Transverse colon (tissue), 4 donors: Measurements from ENCODE around the gene RBP5. TPM values are rescaled to one million over a fixed set of nuclear protein-coding genes. Genes with fewer than 3 reads are reported as not detected.

ENCODE experiments used
- DNase-seq: peaks from one replicate; pipeline ENCODE4 v3.0.0-alpha.2; 2019
- H3K27ac ChIP-seq, 4 donors: fragments of 200-600 bp; sonication (generic); 2 replicates each; pipeline ENCODE4 v1.5.1; 2016 to 2018; ENCODE audit warnings: inconsistent platforms in 4 of 4
- H3K27me3 ChIP-seq: fragments of 200-600 bp; sonication (generic); 2 replicates; pipeline ENCODE4 v1.5.1; 2017; ENCODE audit warnings: inconsistent platforms
- H3K36me3 ChIP-seq, 4 donors: fragments of 200-600 bp; sonication (generic); 2 replicates each; pipeline ENCODE4 v1.5.1; 2017 to 2019; ENCODE audit warnings: inconsistent platforms in 4 of 4
- H3K4me1 ChIP-seq, 4 donors: fragments of 200-600 bp; sonication (generic); 2 replicates each; pipeline ENCODE4 v1.5.1; 2017 to 2020; ENCODE audit warnings: inconsistent platforms in 4 of 4
- H3K4me3 ChIP-seq, 4 donors: fragments of 200-600 bp; sonication (generic); 1 replicate in 1 of 4; 2 replicates in 3 of 4; pipeline versions ENCODE4 v1.5.1 to v1.6.1; 2017 to 2019; ENCODE audit warnings: inconsistent platforms in 4 of 4
- H3K9me3 ChIP-seq, 2 donors: fragments of 200-600 bp; sonication (generic); 2 replicates each; pipeline ENCODE4 v1.5.1; 2017 to 2019; ENCODE audit warnings: inconsistent platforms in 2 of 2
- EP300 ChIP-seq: sonication (generic); formaldehyde crosslinking; IDR thresholded peaks from one replicate; pipeline ENCODE4 v1.6.1; 2017; ENCODE audit warnings: antibody characterized with exemption, low read depth
- POLR2A ChIP-seq: fragments of 450-650 bp; IDR thresholded peaks from one replicate; pipeline ENCODE4 v1.6.1; 2016; ENCODE audit warnings: antibody characterized with exemption, mild to moderate bottlenecking, moderate library complexity
- POLR2AphosphoS5 ChIP-seq, 3 donors: sonication (generic); formaldehyde crosslinking; IDR thresholded peaks; one replicate each; pipeline ENCODE4 v1.6.1; 2016; ENCODE audit warnings: antibody characterized with exemption in 3 of 3
- WGBS, 2 donors: methylation state at CpG; one replicate each; pipeline ENCODE4 v1.1.5; 2018; ENCODE audit warnings: low coverage in 1 of 2; 5-methylcytosine and 5-hydroxymethylcytosine counted together
- in situ Hi-C, 4 donors: fragments of 200-750 bp; cut with MboI; loops; one replicate each; pipeline versions ENCODE4 v1.15.0 to v1.15.1; 2017; ENCODE audit warnings: low sequenced_read_pairs in 3 of 4, low pct_ligation_motif_present in 1 of 4, low pct_unique_long_range_greater_than_20kb in 1 of 4
- intact Hi-C: fragments of 100-400 bp; cut with DNase I; formaldehyde crosslinking; loops from one replicate; pipeline ENCODE4 v1.15.1; 2023; ENCODE audit warnings: low total_unique reads
- total RNA-seq, 4 donors: library from RNA; depleted of rRNA; stranded (reverse); fragments of >200 nt; gene quantifications; one replicate each; pipeline ENCODE4 v1.1.0, GENCODE V29; 2016
- TF ChIP-seq, protein P1 (sequence below), 5 experiments: fragments of 200-600 bp in 3 of 5; fragments of 450-650 bp in 2 of 5; sonication (generic) in 3 of 5; IDR thresholded peaks; 1 replicate in 2 of 5; 2 replicates in 3 of 5; pipeline ENCODE4 v1.5.1; 2016 to 2017; ENCODE audit warnings: antibody characterized with exemption in 5 of 5, inconsistent platforms in 3 of 5, mild to moderate bottlenecking in 2 of 5, moderate library complexity in 1 of 5

Gene RBP5
- total RNA-seq, 4 donors from 2014 or later = 0.55 to 3.0 TPM; not detected in 2

DNA sequence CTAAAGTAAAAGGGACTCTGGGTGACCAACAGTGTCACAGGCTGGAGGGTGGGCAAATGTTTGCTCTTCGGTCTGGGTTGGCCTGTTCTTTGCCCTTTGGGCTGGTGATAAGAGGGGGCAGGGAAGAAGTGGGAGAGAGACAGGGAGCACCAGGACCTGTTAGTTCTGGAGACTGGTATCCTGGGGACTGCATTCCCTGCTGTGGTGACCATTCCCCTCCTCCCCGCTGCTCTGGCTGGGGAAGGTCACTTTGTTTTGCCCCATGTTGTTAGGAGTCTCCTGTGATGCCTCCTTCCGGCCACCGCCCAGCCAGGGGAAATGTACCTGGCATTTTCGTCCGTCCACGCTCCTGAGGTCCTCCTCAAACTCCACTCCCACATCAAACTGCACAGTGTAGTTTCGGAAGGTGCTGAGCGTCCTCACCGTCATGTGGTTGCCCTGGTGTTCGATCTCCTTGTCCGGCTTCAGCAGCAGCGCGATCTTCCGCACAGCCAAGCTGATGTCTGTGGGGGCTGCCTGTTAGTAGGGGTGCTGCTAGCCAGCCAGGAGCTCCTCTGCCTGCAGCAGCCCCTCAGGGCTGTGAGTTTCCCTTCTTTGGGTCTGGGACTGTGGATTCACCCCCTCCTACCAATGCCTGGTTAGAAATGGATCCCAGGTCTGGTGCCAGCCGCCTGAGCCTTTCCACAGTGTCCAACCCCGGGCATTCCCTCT lies 618 bp downstream of the RBP5 start:
- no peak for DNase-seq
- no peaks in the 10 kb centered on the region for H3K9me3 ChIP-seq
- peaks cover 10 to 28% (median 18%) of the 10 kb centered on the region in 4 donors for H3K4me1 ChIP-seq
- H3K27me3 ChIP-seq = peaks cover 20% of the 10 kb centered on the region
- H3K36me3 ChIP-seq = no peaks in the 10 kb centered on the region
- TF ChIP-seq POLR2A (no peak), EP300 (no peak), POLR2AphosphoS5 (IDR thresholded peaks at IDR 0.05) (no peak)
- TF ChIP-seq, protein P1, sequence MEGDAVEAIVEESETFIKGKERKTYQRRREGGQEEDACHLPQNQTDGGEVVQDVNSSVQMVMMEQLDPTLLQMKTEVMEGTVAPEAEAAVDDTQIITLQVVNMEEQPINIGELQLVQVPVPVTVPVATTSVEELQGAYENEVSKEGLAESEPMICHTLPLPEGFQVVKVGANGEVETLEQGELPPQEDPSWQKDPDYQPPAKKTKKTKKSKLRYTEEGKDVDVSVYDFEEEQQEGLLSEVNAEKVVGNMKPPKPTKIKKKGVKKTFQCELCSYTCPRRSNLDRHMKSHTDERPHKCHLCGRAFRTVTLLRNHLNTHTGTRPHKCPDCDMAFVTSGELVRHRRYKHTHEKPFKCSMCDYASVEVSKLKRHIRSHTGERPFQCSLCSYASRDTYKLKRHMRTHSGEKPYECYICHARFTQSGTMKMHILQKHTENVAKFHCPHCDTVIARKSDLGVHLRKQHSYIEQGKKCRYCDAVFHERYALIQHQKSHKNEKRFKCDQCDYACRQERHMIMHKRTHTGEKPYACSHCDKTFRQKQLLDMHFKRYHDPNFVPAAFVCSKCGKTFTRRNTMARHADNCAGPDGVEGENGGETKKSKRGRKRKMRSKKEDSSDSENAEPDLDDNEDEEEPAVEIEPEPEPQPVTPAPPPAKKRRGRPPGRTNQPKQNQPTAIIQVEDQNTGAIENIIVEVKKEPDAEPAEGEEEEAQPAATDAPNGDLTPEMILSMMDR (IDR thresholded peaks at IDR 0.05) = no peak
- peak overlapping the region in 1 of 4 donors; percentile 26 for H3K27ac ChIP-seq
- 78 to 79% methylated on average over 1 to 17 of the region's 17 CpGs for WGBS, 2 donors
- in situ Hi-C loops = no loop called here
- intact Hi-C loops = no loop called here
- H3K4me3 ChIP-seq = no peak overlapping the region

DNA sequence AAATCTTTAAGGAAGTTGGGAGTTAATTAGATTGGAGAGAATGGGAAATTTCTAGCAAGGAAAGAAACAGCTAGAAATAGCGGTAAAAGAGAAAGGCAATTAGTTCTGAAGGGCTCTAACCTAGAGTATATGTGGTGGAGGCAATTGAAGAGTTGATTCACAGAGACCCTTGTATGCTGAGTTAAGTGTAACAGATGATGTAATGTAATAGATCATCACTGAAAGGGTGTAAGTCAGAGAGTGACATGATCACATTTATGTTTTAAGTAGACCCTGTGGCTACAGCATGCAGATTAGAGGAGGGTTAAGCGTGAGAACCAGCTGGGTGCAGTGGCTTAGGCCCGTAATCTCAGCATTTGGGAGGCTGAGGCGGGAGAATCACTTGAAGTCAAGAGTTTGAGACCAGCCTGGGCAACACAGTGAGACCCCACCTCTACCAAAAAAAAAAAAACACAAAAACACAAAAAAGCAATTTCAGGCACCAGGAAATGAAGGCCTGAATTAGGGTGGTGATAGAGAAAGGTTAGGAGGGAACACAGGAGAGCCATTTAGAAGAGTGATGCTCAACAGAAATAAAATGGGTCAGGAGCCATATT lies 3.0 kb downstream of the RBP5 start:
- 69 to 70% methylated on average over 4 of the region's 4 CpGs for WGBS, 2 donors
- no peaks in the 10 kb centered on the region for H3K36me3 ChIP-seq
- H3K27ac ChIP-seq = no peak overlapping the region
- TF ChIP-seq POLR2AphosphoS5 (IDR thresholded peaks at IDR 0.05) (no peak), POLR2A (no peak), EP300 (no peak)
- TF ChIP-seq, protein P1 (IDR thresholded peaks at IDR 0.05) = no peak
- no peak overlapping the region for H3K4me3 ChIP-seq
- peaks cover 6 to 17% (median 14%) of the 10 kb centered on the region in 4 donors for H3K4me1 ChIP-seq
- in situ Hi-C loops (no loop called here), intact Hi-C loops (no loop called here)
- H3K27me3 ChIP-seq = peaks cover 11% of the 10 kb centered on the region
- H3K9me3 ChIP-seq = no peaks in the 10 kb centered on the region
- no peak for DNase-seq

DNA sequence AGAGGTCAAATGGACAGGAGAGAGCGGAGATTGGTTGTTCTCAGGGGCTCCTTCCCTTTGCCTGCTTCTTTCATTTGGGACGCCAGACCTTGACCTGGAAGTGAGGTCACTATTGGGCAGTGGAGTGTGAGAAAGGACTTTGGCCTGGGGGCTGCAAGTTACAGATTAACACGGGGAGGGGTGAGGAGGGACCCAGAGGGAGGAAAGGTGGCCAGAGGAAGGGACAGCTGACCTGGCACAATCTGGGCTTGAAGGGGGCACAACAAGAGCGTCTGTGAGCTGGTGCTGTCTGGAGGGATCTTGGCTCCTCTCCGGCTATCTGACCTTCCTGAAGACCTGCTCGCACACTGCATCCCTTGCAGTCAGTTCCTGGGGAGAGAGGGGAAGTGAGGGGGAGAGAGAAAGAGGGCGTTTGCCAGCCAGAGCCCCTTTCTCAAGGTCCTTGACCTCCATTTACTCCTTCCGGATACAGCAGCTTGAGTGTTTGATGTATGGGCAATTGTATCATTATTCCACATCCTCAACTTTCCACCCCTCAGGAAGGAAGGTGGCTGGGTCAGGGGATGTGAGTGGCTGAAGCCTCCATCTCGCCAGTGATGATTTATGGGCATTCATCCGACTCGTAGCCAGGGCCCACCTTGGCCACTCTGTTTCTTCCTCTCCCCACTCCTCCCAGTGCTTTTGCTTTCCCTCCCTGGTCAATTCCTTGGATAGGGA lies 4.7 kb downstream of the RBP5 start:
- H3K4me1 ChIP-seq = peaks cover 0 to under 1% (median 0%) of the 10 kb centered on the region in 4 donors
- intact Hi-C loops = no loop called here
- no peak overlapping the region for H3K27ac ChIP-seq
- in situ Hi-C loops = loop anchor here in 3 of 4 donors (25.0 kb wide), 2 partner anchors 187 to 212 kb away; partner anchors contain the start of genes ATN1 (in 2 of the 3), C12orf57 (in 2 of the 3), RNU7-1 (in 2 of the 3) and ENO2 (in 1 of the 3)
- H3K4me3 ChIP-seq = no peak overlapping the region
- H3K9me3 ChIP-seq = no peaks in the 10 kb centered on the region
- no peak for DNase-seq
- WGBS, 2 donors = 67 to 73% methylated on average over 2 to 11 of the region's 11 CpGs
- H3K27me3 ChIP-seq = no peaks in the 10 kb centered on the region
- H3K36me3 ChIP-seq = no peaks in the 10 kb centered on the region
- TF ChIP-seq EP300 = no peak

DNA sequence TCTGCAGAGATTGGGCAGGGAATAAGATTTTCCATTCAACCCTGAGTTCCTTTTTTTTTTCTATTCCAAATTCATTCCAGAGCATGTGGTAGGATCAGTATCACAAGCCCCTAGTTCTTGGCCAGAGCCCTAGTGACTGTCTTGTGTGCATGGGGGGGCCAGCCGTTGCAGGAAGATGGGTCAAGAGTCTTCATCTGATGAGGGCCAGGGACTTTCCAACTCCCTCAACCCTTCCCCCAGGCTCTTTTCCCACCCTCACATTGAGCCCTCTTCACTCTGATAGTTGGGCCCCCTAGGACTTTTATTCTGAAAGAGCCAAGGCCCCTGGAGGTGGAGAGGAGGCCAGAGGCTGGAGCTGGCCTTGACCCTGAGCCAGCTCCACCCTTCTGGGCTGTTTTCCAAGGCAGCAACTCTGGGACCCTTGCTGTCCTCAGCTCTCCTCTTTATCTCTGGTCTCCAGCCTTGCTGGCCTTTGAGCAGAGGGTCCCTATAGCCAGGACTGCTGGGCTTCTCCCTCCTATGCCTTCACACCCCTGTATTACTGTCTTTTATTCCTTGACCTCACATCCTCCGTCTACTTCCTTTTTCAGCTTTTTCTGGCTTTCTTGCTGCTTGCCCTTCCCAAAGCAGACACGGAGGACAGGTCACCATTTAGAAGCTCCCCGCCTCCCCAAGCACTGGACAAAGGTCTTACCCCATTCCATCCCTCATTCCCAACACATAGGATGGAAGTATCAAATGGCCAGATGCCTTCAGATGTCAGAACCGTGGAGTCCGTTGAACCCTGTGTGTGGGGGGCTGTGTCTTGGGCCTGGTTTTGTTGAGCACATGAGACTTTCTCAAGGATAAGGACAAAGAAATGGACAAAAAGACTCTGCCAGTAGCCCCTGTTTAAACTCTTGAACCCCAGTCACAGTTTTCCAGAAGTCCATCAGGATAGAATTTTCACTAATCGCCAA lies 5.6 kb downstream of the RBP5 start:
- Histone ChIP-seq H3K4me1 (no peaks in the 10 kb centered on the region), H3K27me3 (no peaks in the 10 kb centered on the region), H3K9me3 (no peaks in the 10 kb centered on the region), H3K36me3 (no peaks in the 10 kb centered on the region), H3K4me3 (no peak overlapping the region), H3K27ac (peak overlapping the region in 1 of 4 donors; percentile 11)
- intact Hi-C loops (no loop called here), in situ Hi-C loops (loop anchor here in 3 of 4 donors (25.0 kb wide), 2 partner anchors 186 to 211 kb away; partner anchors contain the start of genes ATN1 (in 2 of the 3), C12orf57 (in 2 of the 3), RNU7-1 (in 2 of the 3) and ENO2 (in 1 of the 3))
- 78 to 90% methylated on average over 5 to 7 of the region's 7 CpGs for WGBS, 2 donors
- TF ChIP-seq EP300 (no peak), POLR2A (no peak), POLR2AphosphoS5 (IDR thresholded peaks at IDR 0.05) (no peak)
- TF ChIP-seq, protein P1 (IDR thresholded peaks at IDR 0.05) = no peak
- DNase-seq = no peak
